ENCODE data around the gene TUBGCP3.
A peak's percentile ranks its signal among the peaks of the same experiment; 100 is the strongest.

The TUBGCP3 gene

DNA sequence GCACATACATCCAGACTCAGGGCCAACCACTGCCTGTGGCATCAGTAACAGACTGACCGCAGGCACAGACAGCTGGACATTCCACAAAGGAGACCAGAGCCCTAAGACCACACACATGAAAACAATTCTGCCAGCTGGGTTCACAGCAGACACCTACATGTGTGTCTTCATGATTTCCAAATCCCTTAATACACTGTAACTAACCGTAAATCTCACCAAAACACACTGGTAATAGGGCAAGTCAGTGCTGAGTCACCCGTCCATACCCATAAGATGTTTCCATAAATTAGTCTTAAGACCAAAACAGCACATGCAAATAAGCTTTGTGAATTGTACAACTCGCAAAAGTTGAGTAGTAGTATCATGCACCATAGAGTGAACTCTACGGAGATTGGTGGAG is 65.4 kb downstream of the TUBGCP3 start:
- peak in 1 of 2 donors; percentile 45 for DNase-seq (ENCODE audit: low read depth in 2 of 2)
- no peak for TF ChIP-seq CTCF (IDR thresholded peaks at IDR 0.05; ENCODE audit: low read depth, low read length)
- no peak overlapping the region for H3K4me3 ChIP-seq (replicated peaks in 1 of 2; ENCODE audit: low read depth in 2 of 2, low read length in 2 of 2)

DNA sequence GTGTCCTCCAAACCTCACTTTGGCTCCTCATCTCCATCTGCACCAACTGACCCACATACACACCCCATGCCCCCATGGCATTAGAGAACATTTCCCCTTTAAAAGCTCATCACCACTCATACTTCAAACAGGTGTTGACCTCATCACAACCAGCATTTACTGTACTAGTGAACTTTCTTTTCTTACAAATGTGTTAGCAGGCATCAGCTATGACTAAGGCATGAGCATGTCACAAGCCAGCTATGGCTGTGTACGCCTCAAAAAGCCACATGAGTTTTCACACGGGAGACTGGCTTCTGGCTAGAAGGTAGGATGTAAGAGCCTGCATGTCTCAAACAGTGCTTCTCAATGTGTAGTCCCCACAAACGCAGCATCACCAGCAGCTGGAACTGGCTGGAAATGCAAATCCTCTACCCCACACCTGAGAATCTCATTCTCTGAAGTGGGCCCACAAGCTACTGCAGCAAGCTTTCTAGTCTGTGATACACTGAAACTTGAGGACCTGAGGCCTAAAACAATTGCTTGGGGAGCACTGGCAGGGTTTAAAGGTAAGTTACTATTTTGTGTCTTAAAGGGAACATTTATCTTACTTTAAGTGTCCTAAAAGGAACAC is 66.8 kb downstream of the TUBGCP3 start:
- H3K4me3 ChIP-seq (replicated peaks in 1 of 2; ENCODE audit: low read depth in 2 of 2, low read length in 2 of 2): no peak overlapping the region
- no peak for DNase-seq (ENCODE audit: low read depth in 2 of 2)
- no peak for TF ChIP-seq CTCF (IDR thresholded peaks at IDR 0.05; ENCODE audit: low read depth, low read length)

DNA sequence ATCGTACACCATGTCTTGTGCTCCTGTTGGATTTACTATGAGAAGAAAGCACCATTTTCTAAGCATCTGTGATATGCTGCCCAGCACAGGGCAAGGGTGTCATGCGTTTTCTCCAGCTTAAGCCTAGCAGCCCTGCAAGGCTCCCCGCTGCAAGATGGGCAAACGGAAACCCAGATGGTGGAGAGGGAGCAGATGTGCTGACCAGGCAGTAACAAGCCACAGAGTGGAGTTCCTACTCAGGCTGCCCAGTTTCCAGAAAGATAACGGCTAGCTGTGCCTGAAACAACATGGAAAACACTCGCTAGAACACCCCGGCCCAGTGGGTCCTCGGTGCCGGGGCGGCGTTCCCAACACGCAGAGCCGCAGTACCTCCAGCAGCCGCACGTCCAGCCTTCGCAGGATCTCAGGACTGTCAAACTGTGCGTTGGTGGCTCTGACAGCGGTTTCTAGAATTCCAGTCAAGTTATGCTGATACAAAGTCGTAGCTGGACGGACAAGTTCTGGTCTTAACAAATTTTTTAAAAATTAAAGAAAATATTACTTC is 68.4 kb downstream of the TUBGCP3 start:
- no peak for TF ChIP-seq CTCF (IDR thresholded peaks at IDR 0.05; ENCODE audit: low read depth, low read length)
- H3K4me3 ChIP-seq (replicated peaks in 1 of 2; ENCODE audit: low read depth in 2 of 2, low read length in 2 of 2): no peak overlapping the region
- DNase-seq (ENCODE audit: low read depth in 2 of 2): no peak

DNA sequence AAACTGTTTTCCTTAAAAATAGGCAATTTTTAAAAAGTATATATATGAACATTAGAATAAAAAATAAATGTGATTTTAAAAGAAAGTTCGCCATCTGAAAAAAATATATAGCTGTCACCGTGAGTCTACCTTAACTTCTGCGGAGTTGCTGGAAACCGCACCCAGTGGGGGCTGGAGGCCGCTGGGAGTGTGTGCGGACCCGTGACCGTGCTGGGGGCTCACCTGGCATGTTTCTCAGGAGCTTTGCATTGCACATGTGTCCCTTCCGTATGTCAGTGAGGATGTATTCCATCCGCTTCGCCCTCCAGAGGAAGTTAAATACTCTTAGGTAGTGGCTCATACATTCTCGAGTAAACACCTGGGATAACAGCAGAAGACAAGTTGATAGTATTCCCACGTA is 71.7 kb downstream of the TUBGCP3 start:
- no peak overlapping the region for H3K4me3 ChIP-seq (replicated peaks in 1 of 2; ENCODE audit: low read depth in 2 of 2, low read length in 2 of 2)
- no peak for TF ChIP-seq CTCF (IDR thresholded peaks at IDR 0.05; ENCODE audit: low read depth, low read length)
- no peak for DNase-seq (ENCODE audit: low read depth in 2 of 2)

DNA sequence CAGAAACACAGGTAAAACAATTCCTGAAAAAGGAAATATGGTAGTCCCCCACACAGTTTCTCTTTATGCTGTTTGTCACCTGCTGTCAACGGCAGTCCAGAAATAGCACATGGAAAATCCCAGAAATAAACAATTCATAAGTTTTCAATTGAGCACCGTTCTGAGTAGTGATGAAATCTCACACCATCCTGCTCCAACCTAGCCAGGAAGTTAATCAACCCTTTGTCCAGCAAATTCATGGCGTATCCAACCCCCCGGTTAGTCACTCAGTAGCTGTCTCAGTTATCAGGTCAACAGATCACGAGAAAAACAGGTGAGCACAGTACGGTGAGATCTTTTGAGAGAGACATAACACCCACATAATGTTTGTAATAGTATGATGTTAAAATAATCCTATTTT is 74.2 kb downstream of the TUBGCP3 start:
- TF ChIP-seq CTCF (IDR thresholded peaks at IDR 0.05; ENCODE audit: low read depth, low read length): no peak
- DNase-seq (ENCODE audit: low read depth in 2 of 2): no peak
- H3K4me3 ChIP-seq (replicated peaks in 1 of 2; ENCODE audit: low read depth in 2 of 2, low read length in 2 of 2): no peak overlapping the region

DNA sequence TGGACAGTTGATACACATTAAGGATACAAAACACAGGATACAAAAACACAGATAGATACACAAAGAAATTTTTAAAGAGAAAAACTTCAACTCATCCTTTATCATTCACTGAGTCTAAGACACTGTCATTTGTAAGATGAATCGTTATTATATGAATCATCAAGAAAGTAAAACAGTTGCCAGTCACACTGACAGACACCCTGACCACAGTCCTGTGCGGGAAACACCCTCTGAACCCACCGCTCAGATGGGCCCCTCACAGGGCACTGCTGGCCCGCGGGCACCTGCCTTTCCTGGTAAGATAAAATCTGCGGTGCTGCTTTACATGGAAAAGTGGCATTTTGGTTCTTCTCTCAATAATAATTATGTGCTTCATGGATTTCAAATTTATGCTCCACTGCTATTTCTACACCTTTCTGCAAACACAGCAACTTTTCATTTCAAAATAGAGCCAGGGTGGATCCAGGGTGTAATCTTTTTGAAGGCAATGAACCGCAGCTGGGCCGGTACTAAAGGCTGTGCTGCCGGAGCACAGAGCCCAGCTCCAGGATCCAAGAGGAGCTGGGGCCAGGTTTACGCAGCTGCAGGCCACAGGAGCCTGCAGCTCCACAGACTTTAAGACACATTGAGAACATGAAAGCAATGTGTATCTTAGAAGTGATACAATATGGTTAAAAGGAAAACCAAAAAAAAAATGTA is 76.8 kb downstream of the TUBGCP3 start:
- no peak for DNase-seq (ENCODE audit: low read depth in 2 of 2)
- no peak overlapping the region for H3K4me3 ChIP-seq (replicated peaks in 1 of 2; ENCODE audit: low read depth in 2 of 2, low read length in 2 of 2)
- TF ChIP-seq CTCF (IDR thresholded peaks at IDR 0.05; ENCODE audit: low read depth, low read length): no peak

Measured in cardiac fibroblast (primary cell).